ENCODE measurements around the gene WDR93. TPM values are rescaled to one million over a fixed set of nuclear protein-coding genes. Genes with fewer than 3 reads are reported as not detected.

The WDR93 gene
- 1 to 10 TPM in 1 of 2 donors, under 1 TPM in 1; 0.69 to 3.9 TPM for total RNA-seq
- polyA plus RNA-seq (ENCODE audit: insufficient read length in 2 of 2), result 1 to 10 TPM; 1.2 to 1.9 TPM
- long read RNA-seq, donor 1, result 0 reads
- long read RNA-seq, donor 2, result 0 reads
- long read RNA-seq, donor 3, result 0 reads
- long read RNA-seq, donor 4, result 0 reads

GRCh38 chr15:89690276-89691218 lies at the start of gene WDR93, which contains the start of gene PEX11A:
Gene WDR93 (plus strand): TSS chr15:89690811. CDS start chr15:89701747, 10,936 bp downstream.
Gene PEX11A (minus strand): TSS chr15:89690754. CDS start chr15:89690632, 122 bp downstream.
- peak in 5 of 6 donors; percentile 50 to 94 (median 65) for DNase-seq (ENCODE audit: low read depth in 4 of 6, low spot score in 6 of 6)
- Histone ChIP-seq H3K36me3 (ENCODE audit: control insufficient read depth, insufficient read depth, low read length) (no peaks in the 10 kb centered on the region), H3K4me3 (ENCODE audit: low read depth, low read length) (peak within 1 kb of the TSS; percentile 89), H3K9me3 (ENCODE audit: control insufficient read depth, insufficient read depth, low read length) (no peaks in the 10 kb centered on the region), H3K27me3 (ENCODE audit: control insufficient read depth, insufficient read depth, low read length) (no peaks in the 10 kb centered on the region), H3K27ac (ENCODE audit: low read depth, low read length) (no peak within 1 kb of the TSS), H3K4me1 (ENCODE audit: control insufficient read depth, insufficient read depth, low read length) (peaks cover 15% of the 10 kb centered on the region)
- 5% methylated on average over 59 of the region's 60 CpGs for WGBS (ENCODE audit: insufficient coverage)

GRCh38 chr15:89641053-89641452 lies 49.6 kb upstream of the WDR93 start:
- Histone ChIP-seq H3K4me1 (ENCODE audit: control insufficient read depth, insufficient read depth, low read length) (no peaks in the 10 kb centered on the region), H3K27ac (ENCODE audit: low read depth, low read length) (no peak overlapping the region), H3K9me3 (ENCODE audit: control insufficient read depth, insufficient read depth, low read length) (no peaks in the 10 kb centered on the region), H3K27me3 (ENCODE audit: control insufficient read depth, insufficient read depth, low read length) (no peaks in the 10 kb centered on the region), H3K4me3 (ENCODE audit: low read depth, low read length) (no peak overlapping the region), H3K36me3 (ENCODE audit: control insufficient read depth, insufficient read depth, low read length) (peaks cover 30% of the 10 kb centered on the region)
- 79% methylated on average over 2 of the region's 5 CpGs for WGBS (ENCODE audit: insufficient coverage)
- DNase-seq (ENCODE audit: low read depth in 4 of 6, low spot score in 6 of 6), result no peak

GRCh38 chr15:89642106-89642505 lies 48.5 kb upstream of the WDR93 start:
- Histone ChIP-seq H3K4me3 (ENCODE audit: low read depth, low read length) (no peak overlapping the region), H3K27me3 (ENCODE audit: control insufficient read depth, insufficient read depth, low read length) (no peaks in the 10 kb centered on the region), H3K27ac (ENCODE audit: low read depth, low read length) (no peak overlapping the region), H3K9me3 (ENCODE audit: control insufficient read depth, insufficient read depth, low read length) (no peaks in the 10 kb centered on the region), H3K36me3 (ENCODE audit: control insufficient read depth, insufficient read depth, low read length) (peaks cover 41% of the 10 kb centered on the region), H3K4me1 (ENCODE audit: control insufficient read depth, insufficient read depth, low read length) (peaks cover 1% of the 10 kb centered on the region)
- DNase-seq (ENCODE audit: low read depth in 4 of 6, low spot score in 6 of 6), result no peak
- 93% methylated on average over 16 of the region's 16 CpGs for WGBS (ENCODE audit: insufficient coverage)

GRCh38 chr15:89645680-89646079 lies 44.9 kb upstream of the WDR93 start:
- Histone ChIP-seq H3K4me3 (ENCODE audit: low read depth, low read length) (no peak overlapping the region), H3K4me1 (ENCODE audit: control insufficient read depth, insufficient read depth, low read length) (peaks cover 4% of the 10 kb centered on the region), H3K36me3 (ENCODE audit: control insufficient read depth, insufficient read depth, low read length) (peaks cover 66% of the 10 kb centered on the region), H3K9me3 (ENCODE audit: control insufficient read depth, insufficient read depth, low read length) (no peaks in the 10 kb centered on the region), H3K27ac (ENCODE audit: low read depth, low read length) (no peak overlapping the region), H3K27me3 (ENCODE audit: control insufficient read depth, insufficient read depth, low read length) (no peaks in the 10 kb centered on the region)
- WGBS (ENCODE audit: insufficient coverage), result 95% methylated on average over 8 of the region's 8 CpGs
- no peak for DNase-seq (ENCODE audit: low read depth in 4 of 6, low spot score in 6 of 6)

- H3K36me3 ChIP-seq (ENCODE audit: control insufficient read depth, insufficient read depth, low read length), result peaks cover 58% of the 10 kb centered on the region
- no peaks in the 10 kb centered on the region for H3K27me3 ChIP-seq (ENCODE audit: control insufficient read depth, insufficient read depth, low read length)
- WGBS (ENCODE audit: insufficient coverage), result 89% methylated on average over 21 of the region's 22 CpGs
- H3K9me3 ChIP-seq (ENCODE audit: control insufficient read depth, insufficient read depth, low read length), result no peaks in the 10 kb centered on the region
- DNase-seq (ENCODE audit: low read depth in 4 of 6, low spot score in 6 of 6), result no peak
- H3K4me3 ChIP-seq (ENCODE audit: low read depth, low read length), result no peak overlapping the region
- no peak overlapping the region for H3K27ac ChIP-seq (ENCODE audit: low read depth, low read length)
- H3K4me1 ChIP-seq (ENCODE audit: control insufficient read depth, insufficient read depth, low read length), result peaks cover 4% of the 10 kb centered on the region
Measured at GRCh38 chr15:89646416-89647141, 44.0 kb upstream of the WDR93 start.

GRCh38 chr15:89647191-89647851 lies 43.3 kb upstream of the WDR93 start:
- Histone ChIP-seq H3K9me3 (ENCODE audit: control insufficient read depth, insufficient read depth, low read length) (no peaks in the 10 kb centered on the region), H3K27me3 (ENCODE audit: control insufficient read depth, insufficient read depth, low read length) (no peaks in the 10 kb centered on the region), H3K27ac (ENCODE audit: low read depth, low read length) (no peak overlapping the region), H3K4me3 (ENCODE audit: low read depth, low read length) (no peak overlapping the region), H3K36me3 (ENCODE audit: control insufficient read depth, insufficient read depth, low read length) (peaks cover 53% of the 10 kb centered on the region), H3K4me1 (ENCODE audit: control insufficient read depth, insufficient read depth, low read length) (peaks cover 4% of the 10 kb centered on the region)
- DNase-seq (ENCODE audit: low read depth in 4 of 6, low spot score in 6 of 6), result peak in 2 of 6 donors; percentile 64
- 49% methylated on average over 21 of the region's 25 CpGs for WGBS (ENCODE audit: insufficient coverage)

GRCh38 chr15:89648106-89649012 lies 42.3 kb upstream of the WDR93 start:
- Histone ChIP-seq H3K9me3 (ENCODE audit: control insufficient read depth, insufficient read depth, low read length) (no peaks in the 10 kb centered on the region), H3K27ac (ENCODE audit: low read depth, low read length) (no peak overlapping the region), H3K36me3 (ENCODE audit: control insufficient read depth, insufficient read depth, low read length) (peaks cover 57% of the 10 kb centered on the region), H3K4me1 (ENCODE audit: control insufficient read depth, insufficient read depth, low read length) (peaks cover 4% of the 10 kb centered on the region), H3K27me3 (ENCODE audit: control insufficient read depth, insufficient read depth, low read length) (no peaks in the 10 kb centered on the region), H3K4me3 (ENCODE audit: low read depth, low read length) (no peak overlapping the region)
- WGBS (ENCODE audit: insufficient coverage), result 77% methylated on average over 101 of the region's 102 CpGs
- DNase-seq (ENCODE audit: low read depth in 4 of 6, low spot score in 6 of 6), result no peak

GRCh38 chr15:89649013-89649625 lies 41.5 kb upstream of the WDR93 start:
- H3K9me3 ChIP-seq (ENCODE audit: control insufficient read depth, insufficient read depth, low read length), result no peaks in the 10 kb centered on the region
- WGBS (ENCODE audit: insufficient coverage), result 97% methylated on average over 37 of the region's 37 CpGs
- H3K27ac ChIP-seq (ENCODE audit: low read depth, low read length), result no peak overlapping the region
- no peaks in the 10 kb centered on the region for H3K27me3 ChIP-seq (ENCODE audit: control insufficient read depth, insufficient read depth, low read length)
- no peak for DNase-seq (ENCODE audit: low read depth in 4 of 6, low spot score in 6 of 6)
- H3K4me1 ChIP-seq (ENCODE audit: control insufficient read depth, insufficient read depth, low read length), result peaks cover 7% of the 10 kb centered on the region
- no peak overlapping the region for H3K4me3 ChIP-seq (ENCODE audit: low read depth, low read length)
- H3K36me3 ChIP-seq (ENCODE audit: control insufficient read depth, insufficient read depth, low read length), result peaks cover 57% of the 10 kb centered on the region
